ENCODE results near the gene SPAG7. TPM values are rescaled to one million over a fixed set of nuclear protein-coding genes. Genes with fewer than 3 reads are reported as not detected.

Gene SPAG7
- total and polyA plus RNA-seq, 8 donors = 47.2 to 78.6 (median 74.2) TPM

DNA sequence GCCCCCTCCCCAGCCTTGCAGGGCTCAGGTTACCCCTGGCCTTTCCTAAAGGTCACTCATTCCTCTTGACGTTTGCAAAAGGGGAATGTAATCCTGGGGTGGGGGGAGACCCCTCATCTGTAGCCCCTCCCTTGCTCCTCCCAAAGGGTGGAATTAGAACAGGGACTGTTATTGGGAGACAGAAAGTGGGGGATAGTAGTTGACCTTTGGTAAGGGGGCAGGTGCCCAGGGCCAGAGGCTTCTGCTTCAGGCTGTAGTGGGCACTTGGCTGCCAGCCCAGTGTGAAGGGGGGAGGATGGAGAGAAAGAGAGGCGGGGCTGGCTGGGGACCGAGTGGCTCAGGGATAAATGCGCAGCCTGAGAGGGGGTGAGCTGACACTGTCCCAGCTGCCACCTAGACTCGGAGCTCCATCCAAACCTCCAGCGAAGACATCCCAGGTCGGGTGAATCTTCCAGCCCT is 16.8 kb downstream of the SPAG7 start, which contains the start of gene ENO3:
ENO3 (plus strand) TSS at position 374 of the 459 bp plus-strand sequence. CDS start 711 bp downstream, outside the sequence.
- TF ChIP-seq, protein P1, sequence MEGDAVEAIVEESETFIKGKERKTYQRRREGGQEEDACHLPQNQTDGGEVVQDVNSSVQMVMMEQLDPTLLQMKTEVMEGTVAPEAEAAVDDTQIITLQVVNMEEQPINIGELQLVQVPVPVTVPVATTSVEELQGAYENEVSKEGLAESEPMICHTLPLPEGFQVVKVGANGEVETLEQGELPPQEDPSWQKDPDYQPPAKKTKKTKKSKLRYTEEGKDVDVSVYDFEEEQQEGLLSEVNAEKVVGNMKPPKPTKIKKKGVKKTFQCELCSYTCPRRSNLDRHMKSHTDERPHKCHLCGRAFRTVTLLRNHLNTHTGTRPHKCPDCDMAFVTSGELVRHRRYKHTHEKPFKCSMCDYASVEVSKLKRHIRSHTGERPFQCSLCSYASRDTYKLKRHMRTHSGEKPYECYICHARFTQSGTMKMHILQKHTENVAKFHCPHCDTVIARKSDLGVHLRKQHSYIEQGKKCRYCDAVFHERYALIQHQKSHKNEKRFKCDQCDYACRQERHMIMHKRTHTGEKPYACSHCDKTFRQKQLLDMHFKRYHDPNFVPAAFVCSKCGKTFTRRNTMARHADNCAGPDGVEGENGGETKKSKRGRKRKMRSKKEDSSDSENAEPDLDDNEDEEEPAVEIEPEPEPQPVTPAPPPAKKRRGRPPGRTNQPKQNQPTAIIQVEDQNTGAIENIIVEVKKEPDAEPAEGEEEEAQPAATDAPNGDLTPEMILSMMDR (IDR thresholded peaks at IDR 0.05) = no peak
- ATAC-seq = no peak
- peaks cover 11 to 33% of the 10 kb centered on the region in 2 donors for H3K4me1 ChIP-seq
- peak in 1 of 4 donors; percentile 69 for DNase-seq
- H3K4me3 ChIP-seq = peak within 1 kb of the TSS; percentile 87 to 100
- H3K27me3 ChIP-seq = no peaks in the 10 kb centered on the region
- H3K27ac ChIP-seq = peak within 1 kb of the TSS; percentile 99 to 100
- peaks cover 0 to 16% of the 10 kb centered on the region in 2 donors for H3K36me3 ChIP-seq
- intact Hi-C loops (cut with DNase I) = no loop called here
- H3K9me3 ChIP-seq = no peaks in the 10 kb centered on the region

DNA sequence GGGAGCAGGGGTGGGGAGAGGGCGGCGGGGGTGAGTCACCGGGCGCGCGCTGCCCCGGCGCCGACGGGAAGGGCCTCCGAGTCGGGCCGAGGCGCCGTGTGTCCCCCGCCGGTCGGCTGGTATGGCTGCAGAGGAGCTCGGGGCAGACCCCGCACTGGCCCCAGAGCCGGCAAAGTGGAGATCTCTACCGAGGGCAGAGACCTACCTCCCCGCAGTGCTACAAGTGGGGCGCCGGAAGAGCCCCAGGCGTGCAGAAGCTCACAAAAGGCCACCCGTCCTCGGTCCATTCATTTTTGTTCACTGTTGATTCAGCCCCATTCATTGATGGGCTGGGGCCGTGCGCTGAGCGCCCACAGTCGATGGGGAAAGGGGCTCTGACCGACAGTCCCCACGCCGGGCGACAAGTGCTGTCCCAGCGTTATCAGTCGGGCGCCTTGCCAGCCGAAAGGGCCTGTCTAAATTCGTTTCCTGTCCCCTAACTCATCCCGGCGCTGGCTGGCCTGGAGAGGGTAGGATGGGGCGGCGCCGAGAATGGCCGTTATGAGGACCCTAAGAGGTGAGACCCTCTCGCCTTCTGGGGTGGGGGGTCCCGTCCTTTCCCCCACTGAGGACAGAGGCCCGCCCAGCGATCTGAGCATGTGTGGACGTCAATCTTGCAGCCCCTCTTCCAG is 17.4 kb downstream of the SPAG7 start:
- Histone ChIP-seq H3K9me3 (no peaks in the 10 kb centered on the region), H3K4me1 (peaks cover 16 to 39% of the 10 kb centered on the region in 2 donors), H3K4me3 (peak overlapping the region; percentile 87 to 100), H3K27ac (peak overlapping the region; percentile 99 to 100), H3K27me3 (no peaks in the 10 kb centered on the region), H3K36me3 (peaks cover 0 to 22% of the 10 kb centered on the region in 2 donors)
- TF ChIP-seq, protein P1 (IDR thresholded peaks at IDR 0.05) = no peak
- DNase-seq (peak in 2 of 4 donors; percentile 72 to 91), ATAC-seq (no peak)
- intact Hi-C loops (cut with DNase I) = no loop called here

DNA sequence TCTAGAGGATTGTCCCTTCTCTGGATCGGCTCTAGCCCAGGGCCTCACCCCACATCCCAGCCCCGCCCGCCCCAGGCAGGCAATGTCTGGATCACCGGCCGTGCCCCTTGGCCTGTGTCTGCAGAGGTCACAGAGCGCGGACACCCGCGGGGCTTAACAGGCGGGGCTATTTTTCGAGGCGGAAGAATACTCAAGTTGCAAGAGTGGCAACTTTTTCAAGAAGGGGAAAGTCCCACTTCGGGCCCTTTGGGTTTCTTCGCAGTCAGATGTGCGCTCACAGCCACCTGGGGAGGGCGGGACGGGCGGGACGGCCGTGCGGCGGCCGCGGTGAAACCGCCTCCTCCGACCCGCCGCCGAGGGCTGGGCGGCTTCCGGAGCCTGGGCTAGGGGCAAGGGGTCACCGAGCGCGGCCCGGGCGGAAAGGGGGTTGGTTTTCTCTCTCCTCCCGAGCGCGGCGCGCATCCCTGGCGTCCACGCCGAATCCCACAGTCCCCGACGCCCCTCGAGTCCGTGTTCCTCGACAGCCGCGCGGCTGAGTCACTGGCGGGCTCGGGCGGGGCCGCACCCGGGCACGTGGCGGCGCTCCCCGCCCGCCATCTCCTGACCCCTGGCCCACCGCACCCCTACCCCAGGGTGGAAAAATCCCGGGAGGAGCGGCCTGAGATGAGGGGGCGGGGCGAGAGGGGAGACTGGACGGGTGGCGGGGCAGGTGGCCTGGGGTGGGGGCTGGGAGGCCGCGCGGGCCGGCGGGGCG is 18.1 kb downstream of the SPAG7 start:
- peaks cover 21 to 46% of the 10 kb centered on the region in 2 donors for H3K4me1 ChIP-seq
- peaks cover 0 to 29% of the 10 kb centered on the region in 2 donors for H3K36me3 ChIP-seq
- intact Hi-C loops (cut with DNase I) = no loop called here
- peak overlapping the region; percentile 87 to 100 for H3K4me3 ChIP-seq
- H3K27me3 ChIP-seq = no peaks in the 10 kb centered on the region
- TF ChIP-seq, protein P1 (IDR thresholded peaks at IDR 0.05) = no peak
- ATAC-seq = peak; percentile 55
- peak; percentile 43 to 95 (median 79) for DNase-seq
- peak overlapping the region; percentile 99 to 100 for H3K27ac ChIP-seq
- no peaks in the 10 kb centered on the region for H3K9me3 ChIP-seq

DNA sequence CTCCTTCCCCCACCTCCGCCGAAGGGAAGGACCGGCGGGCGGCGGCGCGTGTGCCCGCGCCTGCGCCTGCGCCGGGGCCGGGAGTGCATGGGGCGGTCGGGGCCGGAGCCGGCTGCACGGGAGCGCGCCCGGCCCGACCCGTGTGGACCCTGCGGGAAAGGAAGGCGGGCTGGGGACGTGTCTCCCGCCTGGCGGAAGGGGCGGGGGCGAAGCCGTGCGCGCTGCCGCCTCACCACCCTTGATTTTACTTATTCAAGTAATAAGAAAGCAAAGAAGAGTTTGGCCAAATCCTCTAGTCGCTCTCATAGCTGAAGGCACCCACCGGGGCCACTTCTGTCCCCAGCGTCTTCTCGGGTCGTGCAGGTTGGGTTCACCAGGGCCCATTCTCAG is 18.7 kb downstream of the SPAG7 start:
- Histone ChIP-seq H3K4me3 (peak overlapping the region; percentile 87 to 100), H3K4me1 (peaks cover 21 to 52% of the 10 kb centered on the region in 2 donors), H3K27me3 (no peaks in the 10 kb centered on the region), H3K36me3 (peaks cover 0 to 35% of the 10 kb centered on the region in 2 donors), H3K27ac (peak overlapping the region; percentile 99 to 100), H3K9me3 (no peaks in the 10 kb centered on the region)
- ATAC-seq = peak; percentile 77
- intact Hi-C loops (cut with DNase I) = no loop called here
- DNase-seq = peak in 3 of 4 donors; percentile 89 to 96 (median 94)
- TF ChIP-seq, protein P1 (IDR thresholded peaks at IDR 0.05) = no peak

Measured in left lung (tissue), 10 donors.